Endothelial cell of umbilical vein (primary cell): ENCODE measurements around the gene GAK.

Source experiments
- EZH2 ChIP-seq: IDR thresholded peaks from 2 replicates; pipeline ENCODE4 v1.6.1; 2012; ENCODE audit warnings: borderline replicate concordance, low read depth, mild to moderate bottlenecking, moderate library complexity, low read length, inconsistent platforms; ENCODE audit not compliant: severe bottlenecking
- FOS ChIP-seq: IDR thresholded peaks from 2 replicates; pipeline ENCODE4 v1.6.1; 2011; ENCODE audit warnings: mild to moderate bottlenecking, low read length, moderate library complexity, borderline replicate concordance; ENCODE audit not compliant: insufficient read depth
- POLR2A ChIP-seq: IDR thresholded peaks from 2 replicates; pipeline ENCODE4 v1.6.1; 2012; ENCODE audit warnings: low read depth, mild to moderate bottlenecking, control low read depth, low read length
- POLR2AphosphoS5 ChIP-seq: IDR thresholded peaks from 2 replicates; pipeline ENCODE4 v1.6.1; 2012; ENCODE audit warnings: low read depth, mild to moderate bottlenecking, control low read depth, low read length, moderate library complexity; ENCODE audit not compliant: insufficient read depth
- TF ChIP-seq, protein P1 (sequence below), 2 donors: IDR thresholded peaks; 1 replicate in 1 of 2; 2 replicates in 1 of 2; pipeline ENCODE4 v1.5.1; 2011; ENCODE audit warnings: low read length in 2 of 2, mild to moderate bottlenecking in 2 of 2, moderate library complexity in 2 of 2, control low read depth in 1 of 2, inconsistent platforms in 1 of 2, low read depth in 1 of 2; ENCODE audit not compliant: insufficient read depth in 1 of 2; ENCODE audit errors: extremely low read depth in 1 of 2
- TF ChIP-seq, protein P2 (sequence below): IDR thresholded peaks from 2 replicates; pipeline ENCODE4 v1.6.1; 2011; ENCODE audit not compliant: insufficient read depth, insufficient read length

DNA sequence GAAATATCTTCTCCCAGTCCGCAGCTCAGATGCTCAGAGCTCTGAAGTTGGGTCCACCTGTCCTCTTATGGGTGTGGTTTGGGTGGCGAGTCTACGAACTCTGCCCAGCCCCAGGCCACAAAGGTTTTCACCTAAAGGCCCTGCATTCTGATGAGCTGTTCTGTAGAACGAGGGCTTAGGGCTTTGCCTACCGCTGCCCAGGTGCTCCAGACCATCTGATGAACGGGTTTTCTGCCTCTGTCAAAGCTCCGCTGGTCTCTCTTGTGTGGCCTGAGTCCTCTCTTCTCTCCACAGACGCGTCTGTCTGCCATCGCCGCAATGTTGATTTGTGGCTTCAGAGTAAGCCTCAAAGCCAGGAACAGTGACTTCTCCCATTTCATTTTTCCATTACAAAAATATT is 77.8 kb downstream of the GAK start:
- TF ChIP-seq POLR2AphosphoS5: no peak
- TF ChIP-seq, protein P1, sequence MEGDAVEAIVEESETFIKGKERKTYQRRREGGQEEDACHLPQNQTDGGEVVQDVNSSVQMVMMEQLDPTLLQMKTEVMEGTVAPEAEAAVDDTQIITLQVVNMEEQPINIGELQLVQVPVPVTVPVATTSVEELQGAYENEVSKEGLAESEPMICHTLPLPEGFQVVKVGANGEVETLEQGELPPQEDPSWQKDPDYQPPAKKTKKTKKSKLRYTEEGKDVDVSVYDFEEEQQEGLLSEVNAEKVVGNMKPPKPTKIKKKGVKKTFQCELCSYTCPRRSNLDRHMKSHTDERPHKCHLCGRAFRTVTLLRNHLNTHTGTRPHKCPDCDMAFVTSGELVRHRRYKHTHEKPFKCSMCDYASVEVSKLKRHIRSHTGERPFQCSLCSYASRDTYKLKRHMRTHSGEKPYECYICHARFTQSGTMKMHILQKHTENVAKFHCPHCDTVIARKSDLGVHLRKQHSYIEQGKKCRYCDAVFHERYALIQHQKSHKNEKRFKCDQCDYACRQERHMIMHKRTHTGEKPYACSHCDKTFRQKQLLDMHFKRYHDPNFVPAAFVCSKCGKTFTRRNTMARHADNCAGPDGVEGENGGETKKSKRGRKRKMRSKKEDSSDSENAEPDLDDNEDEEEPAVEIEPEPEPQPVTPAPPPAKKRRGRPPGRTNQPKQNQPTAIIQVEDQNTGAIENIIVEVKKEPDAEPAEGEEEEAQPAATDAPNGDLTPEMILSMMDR (IDR thresholded peaks at IDR 0.05; ENCODE audit: extremely low read depth in 1 of 2, insufficient read depth in 1 of 2, low read depth in 1 of 2, low read length in 2 of 2): no peak
- no peak for TF ChIP-seq POLR2A
- TF ChIP-seq EZH2: no peak
- no peak for TF ChIP-seq FOS
- TF ChIP-seq, protein P2, sequence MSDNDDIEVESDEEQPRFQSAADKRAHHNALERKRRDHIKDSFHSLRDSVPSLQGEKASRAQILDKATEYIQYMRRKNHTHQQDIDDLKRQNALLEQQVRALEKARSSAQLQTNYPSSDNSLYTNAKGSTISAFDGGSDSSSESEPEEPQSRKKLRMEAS: no peak
